H1 (cell line): ENCODE results near the gene PRDX5. TPM values are rescaled to one million over a fixed set of nuclear protein-coding genes. Genes with fewer than 3 reads are reported as not detected.

ENCODE experiments used
- CTCF ChIA-PET: fragments of 300-600 bp; sonication (Branson Sonifier 250); formaldehyde crosslinking; loops from one replicate; lab custom pipeline; 2021; ENCODE audit not compliant: partially characterized antibody; lab: Charles Lee
- POLR2A ChIA-PET: fragments of 300-600 bp; sonication (Branson Sonifier 250); formaldehyde crosslinking; loops from one replicate; lab custom pipeline; 2021; ENCODE audit warnings: inconsistent platforms; ENCODE audit not compliant: partially characterized antibody; lab: Charles Lee
- DNase-seq, 2 experiments: peaks; one replicate each; pipeline versions ENCODE4 v3.0.0 to v3.0.0-alpha.2; 2010 to 2022; ENCODE audit warnings: low spot score in 2 of 2, low read depth in 1 of 2, mixed read lengths in 1 of 2
- FAIRE-seq: peaks from 2 replicates; lab custom pipeline; 2011; peaks lifted over from hg19 to GRCh38; lab: Jason Lieb, UNC
- H2AFZ ChIP-seq: 2 replicates; pipeline ENCODE4 v1.8.1; 2012; ENCODE audit warnings: low read length, inconsistent platforms
- H2AK5ac ChIP-seq: 2 replicates; pipeline ENCODE4 v1.6.1; 2013; ENCODE audit warnings: low read depth, low read length
- H2BK120ac ChIP-seq: replicated peaks from 2 replicates; pipeline ENCODE3; 2013; ENCODE audit warnings: low read depth, low read length, inconsistent platforms
- H2BK12ac ChIP-seq: 2 replicates; pipeline ENCODE4 v1.6.1; 2013; ENCODE audit warnings: low read depth, low read length
- H2BK15ac ChIP-seq: 2 replicates; pipeline ENCODE4 v1.6.1; 2013; ENCODE audit warnings: low read length
- H2BK20ac ChIP-seq: 2 replicates; pipeline ENCODE4 v1.6.1; 2013; ENCODE audit warnings: low read length
- H2BK5ac ChIP-seq: 2 replicates; pipeline ENCODE4 v1.6.1; 2013; ENCODE audit warnings: low read depth, low read length
- H3K14ac ChIP-seq: 2 replicates; pipeline ENCODE4 v1.6.1; 2013; ENCODE audit warnings: inconsistent platforms; ENCODE audit not compliant: insufficient read length
- H3K18ac ChIP-seq: 2 replicates; pipeline ENCODE4 v1.6.1; 2013; ENCODE audit warnings: low read length; ENCODE audit errors: extremely low read depth
- H3K23ac ChIP-seq: 2 replicates; pipeline ENCODE4 v1.6.1; 2013; ENCODE audit warnings: inconsistent platforms; ENCODE audit not compliant: insufficient read length
- H3K23me2 ChIP-seq: 2 replicates; pipeline ENCODE4 v1.6.1; 2013; ENCODE audit warnings: low read depth, low read length
- H3K27ac ChIP-seq: 2 replicates; pipeline ENCODE4 v1.6.1; 2011; ENCODE audit warnings: low read depth, low read length, inconsistent platforms
- H3K27me3 ChIP-seq, 4 experiments: replicated peaks in 1 of 4; 1 replicate in 1 of 4; 2 replicates in 3 of 4; pipeline versions ENCODE4 v1.6.1 to v1.8.1; 2011 to 2013; ENCODE audit warnings: low read length in 3 of 4, mild to moderate bottlenecking in 3 of 4, inconsistent platforms in 2 of 4, mixed read lengths in 2 of 4, moderate library complexity in 1 of 4; ENCODE audit not compliant: control insufficient read depth in 3 of 4, insufficient read depth in 3 of 4; ENCODE audit errors: extremely low read depth in 1 of 4
- H3K36me3 ChIP-seq, 4 experiments: 2 replicates each; pipeline versions ENCODE4 v1.6.1 to v1.8.1; 2011 to 2013; ENCODE audit warnings: mild to moderate bottlenecking in 4 of 4, low read length in 3 of 4, moderate library complexity in 2 of 4, control low read depth in 1 of 4, inconsistent platforms in 1 of 4; ENCODE audit not compliant: insufficient read depth in 4 of 4, control insufficient read depth in 2 of 4
- H3K4ac ChIP-seq: replicated peaks from 2 replicates; pipeline ENCODE3; 2013; ENCODE audit warnings: low read length, low read depth, mixed read lengths, inconsistent platforms; ENCODE audit not compliant: insufficient read length
- H3K4me1 ChIP-seq, 4 experiments: replicated peaks in 1 of 4; 1 replicate in 1 of 4; 2 replicates in 3 of 4; pipeline versions ENCODE4 v1.6.1 to v1.8.1; 2011 to 2013; ENCODE audit warnings: low read length in 3 of 4, inconsistent platforms in 2 of 4, mixed read lengths in 1 of 4; ENCODE audit not compliant: insufficient read depth in 4 of 4, control insufficient read depth in 3 of 4
- H3K4me2 ChIP-seq, 2 experiments: 2 replicates each; pipeline versions ENCODE4 v1.6.1 to v1.8.1; 2011 to 2013; ENCODE audit warnings: low read depth in 2 of 2, low read length in 2 of 2, control low read depth in 1 of 2, inconsistent platforms in 1 of 2, mild to moderate bottlenecking in 1 of 2; ENCODE audit not compliant: insufficient read depth in 1 of 2
- H3K4me3 ChIP-seq, 4 experiments: fragments of 200-600, 300-600 bp in 1 of 4; sonication (generic), shearing (Covaris generic), sonication (Bioruptor Twin) in 1 of 4; 2 replicates each; pipeline versions ENCODE4 v1.5.1 to v1.8.1; 2011 to 2016; ENCODE audit warnings: low read length in 4 of 4, low read depth in 3 of 4, control low read depth in 2 of 4, inconsistent platforms in 2 of 4, mild to moderate bottlenecking in 2 of 4, mixed read lengths in 1 of 4, moderate library complexity in 1 of 4; ENCODE audit not compliant: insufficient read depth in 2 of 4; ENCODE audit errors: extremely low read depth in 1 of 4
- H3K56ac ChIP-seq: replicated peaks from 2 replicates; pipeline ENCODE3; 2013; ENCODE audit warnings: low read depth, mild to moderate bottlenecking, mixed read lengths, low read length, inconsistent platforms; ENCODE audit not compliant: insufficient read length
- H3K79me1 ChIP-seq: 2 replicates; pipeline ENCODE4 v1.6.1; 2013; ENCODE audit warnings: low read depth, low read length, control low read depth
- H3K79me2 ChIP-seq, 2 experiments: 2 replicates each; pipeline versions ENCODE4 v1.6.1 to v1.8.1; 2012 to 2013; ENCODE audit warnings: low read length in 2 of 2, mild to moderate bottlenecking in 2 of 2, inconsistent platforms in 1 of 2; ENCODE audit not compliant: insufficient read depth in 2 of 2, control insufficient read depth in 1 of 2
- H3K9ac ChIP-seq, 4 experiments: replicated peaks in 1 of 4; 1 replicate in 1 of 4; 2 replicates in 3 of 4; pipeline versions ENCODE4 v1.6.1 to v1.8.1; 2011 to 2013; ENCODE audit warnings: low read depth in 3 of 4, low read length in 3 of 4, control low read depth in 2 of 4, mild to moderate bottlenecking in 2 of 4, moderate library complexity in 2 of 4, inconsistent platforms in 1 of 4; ENCODE audit errors: extremely low read depth in 1 of 4
- H3K9me3 ChIP-seq, 2 experiments: 2 replicates each; pipeline versions ENCODE4 v1.6.1 to v1.8.1; 2012 to 2013; ENCODE audit warnings: mild to moderate bottlenecking in 2 of 2, moderate library complexity in 2 of 2, control low read depth in 1 of 2, inconsistent platforms in 1 of 2, low read depth in 1 of 2, low read length in 1 of 2, mixed read lengths in 1 of 2; ENCODE audit not compliant: insufficient read depth in 2 of 2
- H4K20me1 ChIP-seq, 2 experiments: replicated peaks in 1 of 2; 2 replicates each; pipeline versions ENCODE3 to v1.8.1; 2011 to 2013; ENCODE audit warnings: inconsistent platforms in 2 of 2, low read length in 2 of 2, mild to moderate bottlenecking in 1 of 2; ENCODE audit not compliant: insufficient read depth in 2 of 2, control insufficient read depth in 1 of 2
- H4K5ac ChIP-seq: 2 replicates; pipeline ENCODE4 v1.6.1; 2013; ENCODE audit warnings: low read length, low read depth, mixed read lengths, inconsistent platforms; ENCODE audit not compliant: insufficient read length
- H4K8ac ChIP-seq: 2 replicates; pipeline ENCODE4 v1.8.0; 2013; ENCODE audit warnings: mild to moderate bottlenecking, moderate library complexity, low read length, inconsistent platforms; ENCODE audit not compliant: insufficient read depth; ENCODE audit errors: extremely low read depth
- H4K91ac ChIP-seq: replicated peaks from 2 replicates; pipeline ENCODE3; 2013; ENCODE audit warnings: low read length, mixed read lengths, inconsistent platforms; ENCODE audit not compliant: insufficient read length
- ATF3 ChIP-seq: IDR thresholded peaks from 2 replicates; pipeline ENCODE4 v1.6.1; 2011; ENCODE audit warnings: low read depth, mild to moderate bottlenecking, low read length; ENCODE audit not compliant: insufficient read depth
- BACH1 ChIP-seq: IDR thresholded peaks from 2 replicates; pipeline ENCODE4 v1.6.1; 2012; ENCODE audit warnings: low read length, improper control_type of control experiment
- GTF2F1 ChIP-seq: IDR thresholded peaks from 2 replicates; pipeline ENCODE4 v1.6.1; 2012; ENCODE audit warnings: low read depth, low read length, improper control_type of control experiment, borderline replicate concordance
- PHF8 ChIP-seq: fragments of 200-600 bp; sonication (generic); conservative IDR thresholded peaks from 2 replicates; pipeline ENCODE4 v1.7.1; 2012; ENCODE audit warnings: low read depth, mild to moderate bottlenecking, inconsistent platforms, low read length, moderate library complexity
- RAD21 ChIP-seq, 2 experiments: IDR thresholded peaks in 1 of 2; conservative IDR thresholded peaks in 1 of 2; 2 replicates each; pipeline ENCODE4 v1.6.1; 2011; ENCODE audit warnings: low read depth in 2 of 2, low read length in 2 of 2, improper control_type of control experiment in 1 of 2, inconsistent platforms in 1 of 2, mild to moderate bottlenecking in 1 of 2, moderate library complexity in 1 of 2
- WGBS, 2 experiments: shearing (Covaris generic) in 1 of 2; methylation state at CpG; one replicate each; pipeline versions ENCODE4 v1.1.6 to v1.1.7; 2013 to 2015; ENCODE audit warnings: low lambda C conversion rate in 2 of 2, mixed read lengths in 2 of 2, inconsistent platforms in 1 of 2, low coverage in 1 of 2, missing lambda C conversion rate in 1 of 2; ENCODE audit not compliant: insufficient replicate concordance in 2 of 2, insufficient coverage in 1 of 2, insufficient read length in 1 of 2; ENCODE audit errors: extremely low coverage in 1 of 2, missing lambda C conversion rate in 1 of 2; 5-methylcytosine and 5-hydroxymethylcytosine counted together
- long read RNA-seq, 2 experiments: library from RNA in 1 of 2; library from capped mRNA in 1 of 2; stranded (forward); transcript quantifications; one replicate each; pipeline ENCODE4 v2.0.0, GENCODE V29; 2021; ENCODE audit warnings: inconsistent platforms in 1 of 2
- polyA minus RNA-seq, 3 experiments: library from RNA; depleted of rRNA, polyadenylated mRNA; stranded (reverse); fragments of >200 nt; gene quantifications; 1 replicate in 2 of 3; 2 replicates in 1 of 3; pipeline ENCODE4 v1.2.3, GENCODE V29; 2011
- polyA plus RNA-seq, 7 experiments: library from polyadenylated mRNA; depleted of rRNA in 3 of 7; stranded (reverse) in 5 of 7; unstranded in 2 of 7; fragments of >200 nt in 5 of 7; fragments of 200-250 nt in 2 of 7; gene quantifications; 1 replicate in 5 of 7; 2 replicates in 1 of 7; 4 replicates in 1 of 7; pipeline versions ENCODE4 v1.2.1 to v1.2.3, GENCODE V29; 2011 to 2013; ENCODE audit warnings: missing spikeins in 2 of 7, mixed read lengths in 2 of 7
- total RNA-seq: library from RNA; stranded (reverse); fragmentation: NEBNext Ultra II Directional; extraction: Animal tissue kit (Norgen Biotek cat#: 25700); gene quantifications from 2 replicates; pipeline ENCODE4 v1.2.1, GENCODE V29; 2021

PRDX5 gene
- 201 and 225 TPM in 2 replicates for total RNA-seq
- polyA plus RNA-seq (2011; rRNA removed): 582 and 631 TPM in 2 replicates
- polyA plus RNA-seq (2011; cell fraction: cytosol; rRNA removed): 623 TPM
- 281 TPM for polyA plus RNA-seq (2011; cell fraction: nucleus; rRNA removed)
- 323 to 414 TPM (median 375 TPM) in 4 replicates for polyA plus RNA-seq (2012, experiment 1 of 2)
- polyA plus RNA-seq (2012, experiment 2 of 2): 341 TPM
- polyA plus RNA-seq (2013, experiment 1 of 2): 135 TPM
- 134 TPM for polyA plus RNA-seq (2013, experiment 2 of 2)
- 60.4 and 79.8 TPM in 2 replicates for polyA minus RNA-seq (2011; rRNA and poly(A)+ RNA removed)
- polyA minus RNA-seq (2011; cell fraction: cytosol; rRNA and poly(A)+ RNA removed): 77.1 TPM
- 54.4 TPM for polyA minus RNA-seq (2011; cell fraction: nucleus; rRNA and poly(A)+ RNA removed)
- long read RNA-seq, experiment 1, transcript PRDX5-201 (6 exons, 893 nt): major isoform, 55 of 109 reads
- long read RNA-seq, experiment 1, transcript PRDX5-202 (4 exons, 463 nt): minor isoform, 11 of 109 reads
- long read RNA-seq, experiment 1, transcript PRDX5-203 (5 exons, 596 nt): minor isoform, 5 of 109 reads
- long read RNA-seq, experiment 1, partial matches to known transcripts: 23 of 109 reads
- long read RNA-seq, experiment 1, other reads (novel, unspliced or antisense): 15 of 109 reads
- long read RNA-seq, experiment 2, transcript PRDX5-201 (6 exons, 893 nt): major isoform, 255 of 375 reads
- long read RNA-seq, experiment 2, partial matches to known transcripts: 104 of 375 reads
- long read RNA-seq, experiment 2, other reads (novel, unspliced or antisense): 11 of 375 reads

- H4K8ac ChIP-seq: peak within 1 kb of the TSS; percentile 97
- peak within 1 kb of the TSS; percentile 91 for H3K56ac ChIP-seq
- ChIA-PET POLR2A (interaction anchor here (0.6 to 6.6 kb wide), 27 partner anchors 8 to 248 kb away, joined by 3 to 61 read pairs (median 6); partner anchors contain the start of genes CCDC88B, DNAJC4, ESRRA and FERMT3), CTCF (interaction anchor here (0.7 to 20.8 kb wide), 16 partner anchors 12 to 371 kb away, joined by 3 to 614 read pairs (median 4); partner anchors contain the start of genes BAD, CATSPERZ, CCDC88B and NUDT22)
- H3K14ac ChIP-seq: no peak within 1 kb of the TSS
- H3K9ac ChIP-seq: peak within 1 kb of the TSS; percentile 70 to 85 (median 79)
- 3% methylated on average over 59 of the region's 61 CpGs; no CpG with 5 or more reads in 1 of the 2 experiments for WGBS, 2 experiments
- H3K23ac ChIP-seq: no peak within 1 kb of the TSS
- 0 out of 2 replicates have a peak within 1 kb of the TSS, but pooled peaks have one; percentile 60 for H2BK12ac ChIP-seq
- no peak for FAIRE-seq
- peak within 1 kb of the TSS; percentile 84 for H2BK5ac ChIP-seq
- peak within 1 kb of the TSS; percentile 99 for H4K5ac ChIP-seq
- H3K4me2 ChIP-seq: peak within 1 kb of the TSS; percentile 60 to 75
- peak within 1 kb of the TSS; percentile 73 to 80 (median 77) for H3K4me3 ChIP-seq
- H3K9me3 ChIP-seq: no peaks in the 10 kb centered on the region
- peak within 1 kb of the TSS; percentile 88; the same call in 1 of the 2 replicates for H2BK15ac ChIP-seq
- H4K91ac ChIP-seq: peak within 1 kb of the TSS; percentile 96
- peaks cover 2 to 26% (median 15%) of the 10 kb centered on the region in 4 experiments; a peak in 7 of 8 replicates for H3K36me3 ChIP-seq
- peak within 1 kb of the TSS; percentile 71 for H3K18ac ChIP-seq
- H3K79me2 ChIP-seq: peaks cover 0 to 18% of the 10 kb centered on the region in 2 experiments; a peak in 1 of 4 replicates
- peaks cover 0 to 4% of the 10 kb centered on the region in 2 experiments for H4K20me1 ChIP-seq
- H3K27ac ChIP-seq: peak within 1 kb of the TSS; percentile 91
- peak within 1 kb of the TSS; percentile 94 for H2BK120ac ChIP-seq
- H3K4ac ChIP-seq: peak within 1 kb of the TSS; percentile 97
- peak within 1 kb of the TSS; percentile 71; the same call in 1 of the 2 replicates for H2AK5ac ChIP-seq
- 0 out of 2 replicates have a peak within 1 kb of the TSS, but pooled peaks have one; percentile 40 for H2AFZ ChIP-seq
- H3K27me3 ChIP-seq: no peaks in the 10 kb centered on the region
- H3K79me1 ChIP-seq: peaks cover 7% of the 10 kb centered on the region; the same call in 1 of the 2 replicates
- H2BK20ac ChIP-seq: no peak within 1 kb of the TSS
- H3K23me2 ChIP-seq: peaks cover 5% of the 10 kb centered on the region; the same call in 1 of the 2 replicates
- H3K4me1 ChIP-seq: peaks cover 1 to 12% (median 3%) of the 10 kb centered on the region in 4 experiments; a peak in 6 of 7 replicates
- peak in 1 of 2 experiments; percentile 90 for DNase-seq
- TF ChIP-seq GTF2F1 (no peak), PHF8 (peak; percentile 72), ATF3 (0 out of 2 replicates have a peak, but pooled peaks have one; percentile 10), RAD21 (IDR thresholded peaks at IDR 0.05 in 1 of 2, conservative IDR thresholded peaks at IDR 0.05 in 1 of 2; ENCODE audit: low read depth in 2 of 2, low read length in 2 of 2) (peak; percentile 39 to 62), BACH1 (peak; percentile 7; the same call in 1 of the 2 replicates)
Measured at GRCh38 chr11:64317961-64318765, at the start of gene PRDX5. Gene PRDX5, plus strand, starts transcription at chr11:64318121. Its CDS starts 95 bp downstream, at chr11:64318216.
